Hematopoietic multipotent progenitor cell treated with erythropoietin and hydrocortisone succinate and interleukin-3 and kit ligand, for 4 days (in vitro differentiated cells): ENCODE data around the gene CADPS2.
"Not testable (repeated sequence)": the region's sequence is repeated elsewhere in the genome, so short reads cannot be mapped to it uniquely, and the experiment has no call there.

ENCODE experiments used
- DNase-seq: peaks from one replicate; pipeline ENCODE4 v3.0.0-alpha.2; 2015

Gene CADPS2

DNA sequence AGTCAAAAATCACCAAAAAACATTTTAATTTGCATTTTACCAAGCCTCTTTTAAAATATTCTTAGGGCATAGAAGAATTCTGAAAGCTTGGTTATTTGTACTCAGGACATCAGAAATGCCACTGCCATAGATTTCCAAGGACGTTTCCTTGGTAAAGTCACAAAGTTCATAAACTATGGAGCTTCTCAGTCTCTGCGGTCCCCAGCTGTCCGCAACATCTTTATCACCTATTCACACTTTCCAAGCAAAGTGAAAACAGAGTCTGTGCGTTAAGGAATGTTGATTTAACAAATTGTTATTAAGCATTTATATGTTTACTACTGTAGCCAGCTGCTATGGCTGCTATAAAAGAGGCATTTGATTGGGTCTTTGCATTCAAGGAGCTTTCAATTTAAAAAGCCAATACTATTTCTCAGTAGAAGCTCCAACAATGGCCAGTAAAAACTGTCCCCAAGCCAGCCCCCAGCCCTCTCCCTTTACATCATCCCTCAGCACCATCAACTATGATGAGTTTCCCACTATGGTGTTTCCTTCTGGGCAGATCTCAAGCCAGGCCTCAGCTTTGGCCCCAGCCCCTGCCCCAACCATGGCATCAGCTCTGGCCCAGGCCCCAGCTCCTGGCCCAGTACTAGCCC is 36.8 kb downstream of the CADPS2 start:
- no peak for DNase-seq

- no peak for DNase-seq
Measured at GRCh38 chr7:122847871-122848473, 38.3 kb downstream of the CADPS2 start.

- DNase-seq: no peak
Measured at GRCh38 chr7:122846591-122846990, 39.7 kb downstream of the CADPS2 start.

GRCh38 chr7:122845286-122845685 is 41.0 kb downstream of the CADPS2 start:
- no peak for DNase-seq

DNA sequence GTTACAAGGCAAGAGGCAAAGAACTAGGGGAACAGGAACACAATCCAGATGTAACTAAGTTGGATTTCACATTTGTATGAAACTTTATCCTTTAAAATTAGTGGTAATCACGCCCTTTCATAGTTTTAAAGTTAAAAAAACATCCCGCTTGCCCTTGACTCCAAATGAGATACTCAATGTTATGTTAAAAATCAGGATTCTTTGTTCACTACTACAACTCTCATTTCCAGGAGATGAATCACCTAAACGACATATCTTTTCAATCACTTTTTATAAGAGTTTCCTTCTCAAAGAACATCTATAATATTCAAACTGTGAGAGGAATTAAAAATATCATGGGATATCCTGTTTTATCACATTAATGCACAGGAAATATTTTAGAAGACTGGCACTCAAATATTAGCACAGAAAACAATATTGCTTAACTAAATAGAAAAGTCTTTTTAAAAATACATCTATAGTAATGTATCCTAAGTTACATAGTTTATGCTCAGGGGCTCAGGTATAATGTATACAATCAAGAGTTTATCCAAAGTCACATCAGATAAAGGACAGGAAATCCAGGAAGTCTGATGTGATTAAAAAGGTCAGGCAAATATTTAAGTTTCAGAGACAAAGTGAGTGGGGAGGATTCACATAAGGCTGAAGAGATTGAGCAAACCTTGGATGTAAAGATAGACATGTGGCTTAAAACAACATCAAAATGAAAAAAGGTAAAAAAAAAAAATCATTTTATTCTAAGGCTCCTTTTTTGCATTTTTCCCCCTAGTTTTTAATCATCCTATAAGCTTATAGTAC is 41.9 kb downstream of the CADPS2 start:
- no peak for DNase-seq

- no peak for DNase-seq
Measured at GRCh38 chr7:122842971-122843370, 43.3 kb downstream of the CADPS2 start.

GRCh38 chr7:122836286-122836685 is 50.0 kb downstream of the CADPS2 start:
- not testable (repeated sequence) for DNase-seq

DNA sequence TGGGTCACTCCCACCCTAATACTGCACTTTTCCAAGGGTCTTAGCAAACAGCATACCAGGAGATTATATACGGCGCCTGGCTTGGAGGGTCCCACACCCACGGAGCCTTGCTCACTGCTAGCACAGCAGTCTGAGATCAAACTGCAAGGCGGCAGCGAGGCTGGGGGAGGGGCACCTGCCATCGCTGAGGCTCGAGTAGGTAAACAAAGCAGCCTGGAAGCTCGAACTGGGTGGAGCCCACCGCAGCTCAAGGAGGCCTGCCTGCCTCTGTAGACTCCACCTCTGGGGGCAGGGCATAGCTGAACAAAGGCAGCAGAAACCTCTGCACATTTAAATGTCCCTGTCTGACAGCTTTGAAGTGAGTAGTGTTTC is 51.7 kb downstream of the CADPS2 start:
- not testable (repeated sequence) for DNase-seq

DNA sequence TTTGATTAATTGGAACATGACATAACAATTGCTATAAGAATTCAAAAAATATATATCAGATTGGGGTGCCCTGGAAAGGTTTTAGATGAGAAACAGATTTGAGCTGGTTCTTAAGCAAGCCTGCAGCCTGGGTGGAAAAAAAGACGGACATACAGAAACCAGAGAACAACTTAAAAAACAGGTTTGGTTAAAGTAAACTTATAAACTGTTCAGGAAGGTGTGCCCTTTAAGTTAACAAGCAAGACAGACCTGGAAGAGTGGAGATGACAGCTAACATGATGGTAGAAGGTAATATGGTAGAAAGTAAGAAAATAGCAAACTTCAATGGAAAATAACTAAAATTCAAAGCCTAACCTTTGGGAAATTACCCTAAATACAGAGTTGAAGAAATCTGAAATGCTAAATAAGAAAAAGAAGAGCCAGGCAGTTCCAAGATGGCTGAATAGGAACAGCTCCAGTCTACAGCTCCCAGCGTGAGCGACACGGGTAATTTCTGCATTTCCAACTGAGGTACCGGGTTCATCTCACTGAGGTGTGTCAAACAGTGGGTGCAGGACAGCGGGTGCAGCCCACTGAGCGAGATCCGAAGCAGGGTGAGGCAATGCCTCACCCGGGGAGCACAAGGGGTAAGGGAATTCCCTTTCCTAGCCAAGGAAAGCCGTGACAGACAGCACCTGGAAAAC is 52.2 kb downstream of the CADPS2 start:
- no peak for DNase-seq

GRCh38 chr7:122831436-122831835 is 54.8 kb downstream of the CADPS2 start:
- DNase-seq: no peak

GRCh38 chr7:122829962-122830361 is 56.3 kb downstream of the CADPS2 start:
- DNase-seq: no peak

DNA sequence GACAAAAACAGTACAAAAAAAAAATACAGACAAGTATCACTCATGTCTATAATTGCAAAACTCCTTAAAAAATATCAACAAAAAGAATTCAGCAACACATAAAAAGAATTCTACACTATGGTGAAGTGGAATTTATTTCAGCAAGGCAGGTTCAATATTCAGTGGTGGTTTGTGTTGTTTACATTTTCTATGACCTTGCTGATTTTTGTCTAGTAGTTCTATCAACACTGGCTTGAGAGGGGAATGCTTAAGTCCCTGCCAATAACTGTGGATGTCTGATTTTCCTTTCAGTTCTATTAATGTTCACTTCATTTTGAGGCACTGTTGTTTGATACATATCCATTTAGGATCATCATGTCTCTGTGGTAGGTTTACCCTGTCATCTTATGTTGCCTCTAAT is 58.5 kb downstream of the CADPS2 start:
- no peak for DNase-seq

DNA sequence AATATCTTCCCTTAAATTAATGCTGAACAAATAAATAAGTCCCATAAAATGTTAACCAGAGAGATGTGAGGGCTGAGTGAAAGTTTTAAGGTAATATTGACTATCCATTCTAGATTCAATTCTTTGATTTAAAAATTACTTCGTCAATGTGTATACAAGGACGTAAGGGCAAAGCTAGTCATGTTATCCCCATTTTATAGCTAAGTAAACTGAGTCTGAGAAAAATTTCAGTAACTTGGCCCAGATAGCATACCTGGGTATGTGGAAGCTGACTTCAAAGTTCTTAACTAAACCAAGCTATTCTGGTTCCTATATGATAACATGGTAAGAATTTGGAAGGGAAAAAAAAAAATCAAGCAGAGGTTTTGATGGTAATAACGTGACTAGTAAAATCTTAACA is 72.4 kb downstream of the CADPS2 start:
- no peak for DNase-seq

DNA sequence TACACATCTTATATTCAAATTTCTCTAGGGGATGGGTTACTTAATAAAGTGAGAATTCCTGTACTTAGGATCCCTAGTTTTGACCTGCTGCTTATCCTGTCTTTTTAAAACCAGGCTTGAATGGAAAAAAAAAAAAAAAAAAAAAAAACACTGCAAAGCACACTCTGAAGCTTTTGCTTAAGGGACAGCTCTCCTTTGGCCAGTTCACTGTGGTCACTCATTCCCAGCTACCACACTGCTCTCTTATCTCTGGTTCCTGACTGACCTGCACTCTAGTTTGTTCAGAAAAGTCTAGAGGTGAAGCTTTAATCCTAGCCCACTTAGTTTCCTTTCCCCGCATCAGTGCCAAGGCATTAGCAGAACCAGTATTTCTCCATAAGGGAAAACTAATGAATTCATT is 82.4 kb downstream of the CADPS2 start:
- DNase-seq: no peak

- DNase-seq: peak; percentile 41
Measured at GRCh38 chr7:122803323-122803722, 82.9 kb downstream of the CADPS2 start.

DNA sequence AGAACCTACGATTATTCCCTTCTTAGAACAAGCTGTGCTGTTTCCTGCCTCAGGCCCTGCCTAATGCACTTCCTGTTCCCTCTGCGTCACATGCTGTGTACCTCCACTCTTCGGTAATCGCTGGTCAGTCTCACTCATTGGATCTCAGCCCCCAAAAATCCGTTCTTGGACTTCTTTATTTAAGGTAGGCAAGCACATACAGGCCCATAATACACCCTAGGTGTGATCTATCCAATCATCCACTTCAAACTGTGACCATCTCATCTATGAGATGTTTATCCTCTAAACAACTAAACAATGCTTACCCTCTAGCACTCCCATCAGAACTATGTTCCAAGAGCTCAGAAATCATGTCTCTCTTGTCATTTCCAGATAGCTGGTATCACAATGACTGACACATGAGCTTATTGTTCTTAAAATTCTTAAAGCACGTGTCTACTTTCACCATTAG is 83.9 kb downstream of the CADPS2 start:
- DNase-seq: peak; percentile 5

DNA sequence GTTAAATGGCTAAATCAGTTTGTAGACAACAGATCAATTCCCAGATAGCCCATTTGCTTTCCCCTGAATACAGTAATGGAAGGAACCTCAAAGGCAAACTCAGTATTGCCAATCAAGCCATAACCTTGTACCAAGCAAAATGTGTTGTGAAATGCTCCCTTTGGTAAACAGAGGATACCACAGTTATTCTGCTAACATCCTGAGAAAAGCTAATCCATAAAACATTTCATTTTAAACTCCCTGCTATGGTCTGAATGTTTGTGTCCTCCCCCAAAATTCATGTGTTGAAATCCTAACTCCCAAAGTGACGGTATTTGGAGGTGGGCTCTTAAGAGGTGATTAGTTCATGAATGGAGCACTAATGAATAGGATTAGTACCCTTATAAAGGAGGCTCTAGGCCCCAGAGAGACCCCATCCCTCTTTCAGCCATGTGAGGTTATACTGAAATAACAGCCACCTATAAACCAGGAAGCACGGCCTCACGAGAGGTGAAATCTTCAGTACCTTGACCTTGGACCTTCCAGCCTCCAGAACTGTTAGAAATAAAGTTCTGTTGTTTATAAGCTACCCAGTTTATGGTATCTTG is 94.2 kb downstream of the CADPS2 start:
- DNase-seq: no peak

- no peak for DNase-seq
Measured at GRCh38 chr7:122790591-122790990, 95.7 kb downstream of the CADPS2 start.

GRCh38 chr7:122790132-122790531 is 96.1 kb downstream of the CADPS2 start:
- no peak for DNase-seq

GRCh38 chr7:122789156-122789555 is 97.1 kb downstream of the CADPS2 start:
- no peak for DNase-seq

DNA sequence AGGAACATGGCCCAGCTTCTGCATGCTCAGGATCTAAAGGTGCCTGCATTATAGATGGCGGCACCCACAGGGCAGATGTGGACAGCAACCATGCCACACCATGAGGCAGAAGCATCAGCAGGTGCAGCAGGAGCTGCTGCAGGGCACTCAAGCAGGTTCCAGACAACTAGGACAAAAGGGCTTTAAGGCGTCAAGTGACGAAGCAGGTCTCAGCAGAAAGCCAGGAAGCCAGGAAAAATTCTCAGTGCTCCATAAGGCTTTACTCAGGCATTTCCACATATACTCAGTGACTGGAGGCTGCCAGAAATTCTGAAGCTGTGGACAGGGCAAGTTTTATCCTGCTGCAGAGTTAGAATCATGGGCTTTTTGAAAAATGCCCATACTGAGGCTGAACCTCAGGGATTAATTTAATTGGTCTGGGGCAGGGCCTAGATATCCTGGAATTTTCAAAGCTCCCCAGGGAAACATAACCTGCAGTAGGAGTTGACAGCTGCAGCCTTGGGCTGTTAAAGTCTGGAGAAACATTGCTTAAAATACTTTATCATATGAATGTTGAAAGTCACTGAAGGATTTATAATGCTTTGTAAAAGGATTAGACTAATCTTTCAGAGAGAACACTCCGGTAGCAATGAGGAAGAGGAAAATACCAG is 115.4 kb downstream of the CADPS2 start:
- DNase-seq: no peak

- no peak for DNase-seq
Measured at GRCh38 chr7:122768827-122769226, 117.4 kb downstream of the CADPS2 start.

GRCh38 chr7:122767339-122767738 is 118.9 kb downstream of the CADPS2 start:
- no peak for DNase-seq
